ENCODE data around the gene REXO2. TPM values are rescaled to one million over a fixed set of nuclear protein-coding genes. Genes with fewer than 3 reads are reported as not detected.
A peak's percentile ranks its signal among the peaks of the same experiment; 100 is the strongest.

The REXO2 gene
- total RNA-seq (2016; rRNA removed; fragmentation: Illumina TruSeq; extraction: Trizol) (104 and 111 TPM in 2 replicates), polyA plus RNA-seq (2011; rRNA removed) (79.6 and 95.6 TPM in 2 replicates), polyA minus RNA-seq (2011; rRNA and poly(A)+ RNA removed; ENCODE audit: low replicate concordance) (14.5 and 18.7 TPM in 2 replicates), Bru-seq, nascent RNA (percentile 88 among the genes with signal in this experiment), BruChase-seq, experiment 1, labeled RNA remaining after a 6-hour chase (percentile 90 among the genes with signal in this experiment), BruChase-seq, experiment 2, labeled RNA remaining after a 2-hour chase (percentile 90 among the genes with signal in this experiment)
- 32.0 and 35.0 TPM in 2 replicates for total RNA-seq (2016; cell fraction: cytosol; rRNA removed; fragmentation: Illumina TruSeq; extraction: Trizol; ENCODE audit: low read depth)
- total RNA-seq (2016; cell fraction: insoluble cytoplasmic fraction; rRNA removed; fragmentation: Illumina TruSeq; extraction: Trizol): 102 and 115 TPM in 2 replicates
- 54.9 and 60.7 TPM in 2 replicates for total RNA-seq (2016; cell fraction: membrane; rRNA removed; fragmentation: Illumina TruSeq; extraction: Trizol)
- 62.8 and 72.9 TPM in 2 replicates for total RNA-seq (2016; cell fraction: nucleus; rRNA removed; fragmentation: Illumina TruSeq; extraction: Trizol)
- 69.5 and 84.2 TPM in 2 replicates for polyA plus RNA-seq (2011; cell fraction: cytosol; rRNA removed)
- polyA plus RNA-seq (2011; cell fraction: nucleus; rRNA removed): 66.3 and 74.0 TPM in 2 replicates
- polyA plus RNA-seq (2012): 58.5 TPM in 2 replicates
- polyA plus RNA-seq (2016; cell fraction: cytosol; fragmentation: Illumina TruSeq; extraction: Trizol; ENCODE audit: low read depth): 25.3 and 31.4 TPM in 2 replicates
- polyA plus RNA-seq (2016; cell fraction: insoluble cytoplasmic fraction; fragmentation: Illumina TruSeq; extraction: Trizol; ENCODE audit: low read depth): 99.0 and 102 TPM in 2 replicates
- 35.5 and 45.8 TPM in 2 replicates for polyA plus RNA-seq (2016; cell fraction: membrane; fragmentation: Illumina TruSeq; extraction: Trizol; ENCODE audit: low read depth)
- 85.7 and 105 TPM in 2 replicates for polyA plus RNA-seq (2016; cell fraction: nucleus; fragmentation: Illumina TruSeq; extraction: Trizol; ENCODE audit: insufficient read depth, low read depth)
- polyA minus RNA-seq (2011; cell fraction: cytosol; rRNA and poly(A)+ RNA removed): 20.2 and 23.3 TPM in 2 replicates
- polyA minus RNA-seq (2011; cell fraction: nucleus; rRNA and poly(A)+ RNA removed): 63.9 and 66.8 TPM in 2 replicates
- long read RNA-seq, experiment 1, transcript REXO2-220 (7 exons, 1,158 nt): major isoform, 104 of 111 reads
- long read RNA-seq, experiment 1, partial matches to known transcripts: 1 of 111 reads
- long read RNA-seq, experiment 1, other reads (novel, unspliced or antisense): 5 of 111 reads
- long read RNA-seq, experiment 2, transcript REXO2-220 (7 exons, 1,158 nt): major isoform, 98 of 120 reads
- long read RNA-seq, experiment 2, partial matches to known transcripts: 4 of 120 reads
- long read RNA-seq, experiment 2, other reads (novel, unspliced or antisense): 9 of 120 reads

DNA sequence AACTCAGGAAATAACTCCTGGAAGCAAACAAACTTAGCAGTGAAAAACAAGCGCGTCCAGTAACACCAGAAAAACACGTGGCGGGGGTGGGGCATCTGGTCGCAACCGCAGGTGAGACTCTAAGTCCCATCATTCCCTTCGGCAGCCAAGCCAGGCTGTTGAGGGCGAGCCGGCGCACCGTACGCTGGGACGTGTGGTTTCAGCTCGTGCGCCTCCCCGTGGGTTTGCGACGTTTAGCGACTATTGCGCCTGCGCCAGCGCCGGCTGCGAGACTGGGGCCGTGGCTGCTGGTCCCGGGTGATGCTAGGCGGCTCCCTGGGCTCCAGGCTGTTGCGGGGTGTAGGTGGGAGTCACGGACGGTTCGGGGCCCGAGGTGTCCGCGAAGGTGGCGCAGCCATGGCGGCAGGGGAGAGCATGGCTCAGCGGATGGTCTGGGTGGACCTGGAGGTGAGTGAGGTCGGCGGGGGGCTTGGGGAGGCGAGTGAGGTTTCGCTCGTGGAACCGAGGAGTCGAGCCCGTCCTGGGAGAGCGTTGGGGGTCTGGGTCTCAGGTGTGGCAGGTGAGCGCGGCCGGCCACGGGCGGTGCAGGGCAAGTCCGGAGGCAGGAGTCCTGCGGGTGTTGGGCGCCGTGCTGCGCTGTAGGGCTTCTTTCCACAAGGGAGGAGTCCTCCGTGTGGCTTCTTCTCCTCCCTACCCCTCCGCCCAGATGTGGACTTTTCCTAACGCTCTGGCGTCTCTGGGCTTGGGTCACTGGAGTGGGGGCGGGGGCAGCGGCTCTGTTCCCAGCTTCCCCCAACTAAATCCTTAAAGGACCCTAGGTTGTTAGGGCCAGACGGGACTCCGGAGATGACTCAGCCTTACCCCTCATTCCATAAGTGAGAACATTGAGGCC, at the start of gene REXO2:
REXO2 (plus strand) TSS at position 239 of the 892 bp plus-strand sequence; CDS start at position 301, 62 bp downstream.
- peak within 1 kb of the TSS; percentile 61 for H3K27ac ChIP-seq (ENCODE audit: extremely low read length, insufficient read depth, low read length)
- H2AFZ ChIP-seq (ENCODE audit: low read length): peak within 1 kb of the TSS; percentile 93
- H3K27me3 ChIP-seq (ENCODE audit: control insufficient read depth in 1 of 2, insufficient read depth in 2 of 2, low read length in 2 of 2): no peaks in the 10 kb centered on the region; a peak in 1 of 5 replicates
- CTCF ChIA-PET (ENCODE audit: low intra/inter-chr PET ratio, low total read pairs): no interaction called here
- FAIRE-seq: peak; percentile 92
- 4% methylated on average over 15 of the region's 64 CpGs for WGBS (ENCODE audit: low lambda C conversion rate)
- H3K36me3 ChIP-seq (replicated peaks in 1 of 2; ENCODE audit: control insufficient read depth in 1 of 2, insufficient read depth in 2 of 2, low read length in 2 of 2): peaks cover 2 to 6% of the 10 kb centered on the region in 2 experiments; a peak in 3 of 5 replicates
- in situ Hi-C loops (cut with HindIII; ENCODE audit: extremely low pct_ligation_motif_present, low pct_unique_long_range_greater_than_20kb): no loop called here
- peak within 1 kb of the TSS; percentile 76 for H3K4me2 ChIP-seq (ENCODE audit: low read depth, low read length)
- DNase-seq (ENCODE audit: low spot score): peak; percentile 90
- peak within 1 kb of the TSS; percentile 89 for H3K9ac ChIP-seq (ENCODE audit: insufficient read depth, low read depth, low read length)
- H3K79me2 ChIP-seq (ENCODE audit: insufficient read depth, low read length): peaks cover 45% of the 10 kb centered on the region
- H3K9me3 ChIP-seq (ENCODE audit: low read length): no peaks in the 10 kb centered on the region
- peaks cover 33% of the 10 kb centered on the region for H3K4me1 ChIP-seq (ENCODE audit: insufficient read depth, low read length)
- H4K20me1 ChIP-seq (ENCODE audit: insufficient read depth, low read length): 0 out of 2 replicates have a peak, but pooled peaks cover 7% of the 10 kb centered on the region
- ATAC-seq: peak; percentile 97
- POLR2A ChIA-PET: interaction anchor here (0.8 to 1.4 kb wide), 8 partner anchors 9 to 47 kb away, joined by 3 to 17 read pairs (median 4); partner anchors contain the start of genes C11orf71 and RBM7
- peak within 1 kb of the TSS; percentile 84 to 100 (median 88) for H3K4me3 ChIP-seq (replicated peaks in 1 of 3; ENCODE audit: insufficient read depth in 1 of 3, low read depth in 2 of 3, low read length in 3 of 3)
- intact Hi-C loops (cut with micrococcal nuclease; ENCODE audit: unreplicated experiment): loop anchor here (1.0 kb wide), 1 partner anchor 39 kb away; the partner anchor contains the start of genes C11orf71 and RBM7
- BruUV-seq (replicated peaks): TSS peak; percentile 73
- TF ChIP-seq ZFP36L2 (CRISPR knock-in tag; IDR thresholded peaks at IDR 0.05) (no peak), BORCS8-MEF2B (CRISPR knock-in tag; IDR thresholded peaks at IDR 0.05) (no peak), TRIM24 (CRISPR knock-in tag; IDR thresholded peaks at IDR 0.05) (no peak), ZNF44 (CRISPR knock-in tag; IDR thresholded peaks at IDR 0.05) (no peak), MED13 (CRISPR knock-in tag; IDR thresholded peaks at IDR 0.05) (no peak), ZNF232 (CRISPR knock-in tag; IDR thresholded peaks at IDR 0.05; ENCODE audit: borderline replicate concordance) (peak; percentile 43; the same call in 1 of the 2 replicates), DR1 (CRISPR knock-in tag; IDR thresholded peaks at IDR 0.05) (0 out of 2 replicates have a peak, but pooled peaks have one; percentile 28), GABPA (IDR thresholded peaks at IDR 0.05; ENCODE audit: low read depth, low read length) (no peak), GABPA (CRISPR knock-in tag; IDR thresholded peaks at IDR 0.05; ENCODE audit: low read depth) (no peak), ZNF652 (CRISPR knock-in tag; IDR thresholded peaks at IDR 0.05; ENCODE audit: borderline replicate concordance, low read depth) (no peak), ZNF12 (CRISPR knock-in tag; IDR thresholded peaks at IDR 0.05) (no peak; the same call in 1 of the 2 replicates), SMAD1 (CRISPR knock-in tag; IDR thresholded peaks at IDR 0.05; ENCODE audit: borderline replicate concordance, low read depth) (no peak), ZNF138 (CRISPR knock-in tag; IDR thresholded peaks at IDR 0.05; ENCODE audit: low read depth) (peak; percentile 61; the same call in 1 of the 2 replicates), ATAD3A (CRISPR knock-in tag; IDR thresholded peaks at IDR 0.05) (no peak), GATAD1 (CRISPR knock-in tag; IDR thresholded peaks at IDR 0.05) (peak; percentile 69)
- TF ChIP-seq, protein P1, sequence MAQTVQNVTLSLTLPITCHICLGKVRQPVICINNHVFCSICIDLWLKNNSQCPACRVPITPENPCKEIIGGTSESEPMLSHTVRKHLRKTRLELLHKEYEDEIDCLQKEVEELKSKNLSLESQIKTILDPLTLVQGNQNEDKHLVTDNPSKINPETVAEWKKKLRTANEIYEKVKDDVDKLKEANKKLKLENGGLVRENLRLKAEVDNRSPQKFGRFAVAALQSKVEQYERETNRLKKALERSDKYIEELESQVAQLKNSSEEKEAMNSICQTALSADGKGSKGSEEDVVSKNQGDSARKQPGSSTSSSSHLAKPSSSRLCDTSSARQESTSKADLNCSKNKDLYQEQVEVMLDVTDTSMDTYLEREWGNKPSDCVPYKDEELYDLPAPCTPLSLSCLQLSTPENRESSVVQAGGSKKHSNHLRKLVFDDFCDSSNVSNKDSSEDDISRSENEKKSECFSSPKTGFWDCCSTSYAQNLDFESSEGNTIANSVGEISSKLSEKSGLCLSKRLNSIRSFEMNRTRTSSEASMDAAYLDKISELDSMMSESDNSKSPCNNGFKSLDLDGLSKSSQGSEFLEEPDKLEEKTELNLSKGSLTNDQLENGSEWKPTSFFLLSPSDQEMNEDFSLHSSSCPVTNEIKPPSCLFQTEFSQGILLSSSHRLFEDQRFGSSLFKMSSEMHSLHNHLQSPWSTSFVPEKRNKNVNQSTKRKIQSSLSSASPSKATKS (CRISPR knock-in tag; IDR thresholded peaks at IDR 0.05): no peak

Measured in HepG2 (cell line).